Upper lobe of left lung (tissue), 4 donors: ENCODE measurements around the gene TMEM63A.

Experiments
- EP300 ChIP-seq, 4 donors: sonication (generic); formaldehyde crosslinking; IDR thresholded peaks; one replicate each; pipeline ENCODE4 v1.5.1; 2017; ENCODE audit warnings: antibody characterized with exemption in 4 of 4, control low read depth in 2 of 4
- POLR2A ChIP-seq, 4 donors: fragments of 450-650 bp; IDR thresholded peaks; one replicate each; pipeline ENCODE4 v1.5.1; 2016 to 2017; ENCODE audit warnings: antibody characterized with exemption in 4 of 4, mild to moderate bottlenecking in 2 of 4
- POLR2AphosphoS5 ChIP-seq, 2 donors: sonication (generic); formaldehyde crosslinking; IDR thresholded peaks; one replicate each; pipeline ENCODE4 v1.5.1; 2017; ENCODE audit warnings: antibody characterized with exemption in 2 of 2
- TF ChIP-seq, protein P1 (sequence below), 6 experiments: fragments of 450-650 bp in 4 of 6; fragments of 200-600 bp in 2 of 6; sonication (generic) in 2 of 6; IDR thresholded peaks; one replicate each; pipeline ENCODE4 v1.5.1; 2016 to 2019; ENCODE audit warnings: antibody characterized with exemption in 6 of 6

DNA sequence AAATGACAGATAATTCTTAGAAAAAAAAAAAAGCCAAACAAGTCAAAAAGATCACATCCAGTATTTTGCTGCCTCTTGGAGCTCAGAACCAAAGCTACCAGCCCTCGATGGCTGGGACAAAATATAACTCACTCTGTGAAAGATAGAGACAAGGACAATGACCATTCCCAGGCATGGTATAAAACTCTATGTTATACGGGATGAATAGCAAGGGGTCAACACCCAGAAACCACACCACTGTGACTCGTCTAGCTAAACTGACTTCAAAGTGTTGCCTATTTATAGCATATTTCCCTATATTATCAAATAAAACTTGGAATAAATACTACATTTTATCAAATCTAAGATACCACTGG lies 10.1 kb downstream of the TMEM63A start:
- TF ChIP-seq, protein P1, sequence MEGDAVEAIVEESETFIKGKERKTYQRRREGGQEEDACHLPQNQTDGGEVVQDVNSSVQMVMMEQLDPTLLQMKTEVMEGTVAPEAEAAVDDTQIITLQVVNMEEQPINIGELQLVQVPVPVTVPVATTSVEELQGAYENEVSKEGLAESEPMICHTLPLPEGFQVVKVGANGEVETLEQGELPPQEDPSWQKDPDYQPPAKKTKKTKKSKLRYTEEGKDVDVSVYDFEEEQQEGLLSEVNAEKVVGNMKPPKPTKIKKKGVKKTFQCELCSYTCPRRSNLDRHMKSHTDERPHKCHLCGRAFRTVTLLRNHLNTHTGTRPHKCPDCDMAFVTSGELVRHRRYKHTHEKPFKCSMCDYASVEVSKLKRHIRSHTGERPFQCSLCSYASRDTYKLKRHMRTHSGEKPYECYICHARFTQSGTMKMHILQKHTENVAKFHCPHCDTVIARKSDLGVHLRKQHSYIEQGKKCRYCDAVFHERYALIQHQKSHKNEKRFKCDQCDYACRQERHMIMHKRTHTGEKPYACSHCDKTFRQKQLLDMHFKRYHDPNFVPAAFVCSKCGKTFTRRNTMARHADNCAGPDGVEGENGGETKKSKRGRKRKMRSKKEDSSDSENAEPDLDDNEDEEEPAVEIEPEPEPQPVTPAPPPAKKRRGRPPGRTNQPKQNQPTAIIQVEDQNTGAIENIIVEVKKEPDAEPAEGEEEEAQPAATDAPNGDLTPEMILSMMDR (IDR thresholded peaks at IDR 0.05), result no peak
- TF ChIP-seq POLR2A (IDR thresholded peaks at IDR 0.05) (no peak), EP300 (IDR thresholded peaks at IDR 0.05) (no peak), POLR2AphosphoS5 (IDR thresholded peaks at IDR 0.05) (no peak)
